Measurements from ENCODE around the gene ACER3.
A peak's percentile ranks its signal among the peaks of the same experiment; 100 is the strongest.
"Not testable (repeated sequence)": the region's sequence is repeated elsewhere in the genome, so short reads cannot be mapped to it uniquely, and the experiment has no call there.

ACER3 gene
- long read RNA-seq, full-length matches to known transcripts: 33 of 43 reads
- long read RNA-seq, partial matches to known transcripts: 3 of 43 reads
- long read RNA-seq, other reads (novel, unspliced or antisense): 7 of 43 reads

DNA sequence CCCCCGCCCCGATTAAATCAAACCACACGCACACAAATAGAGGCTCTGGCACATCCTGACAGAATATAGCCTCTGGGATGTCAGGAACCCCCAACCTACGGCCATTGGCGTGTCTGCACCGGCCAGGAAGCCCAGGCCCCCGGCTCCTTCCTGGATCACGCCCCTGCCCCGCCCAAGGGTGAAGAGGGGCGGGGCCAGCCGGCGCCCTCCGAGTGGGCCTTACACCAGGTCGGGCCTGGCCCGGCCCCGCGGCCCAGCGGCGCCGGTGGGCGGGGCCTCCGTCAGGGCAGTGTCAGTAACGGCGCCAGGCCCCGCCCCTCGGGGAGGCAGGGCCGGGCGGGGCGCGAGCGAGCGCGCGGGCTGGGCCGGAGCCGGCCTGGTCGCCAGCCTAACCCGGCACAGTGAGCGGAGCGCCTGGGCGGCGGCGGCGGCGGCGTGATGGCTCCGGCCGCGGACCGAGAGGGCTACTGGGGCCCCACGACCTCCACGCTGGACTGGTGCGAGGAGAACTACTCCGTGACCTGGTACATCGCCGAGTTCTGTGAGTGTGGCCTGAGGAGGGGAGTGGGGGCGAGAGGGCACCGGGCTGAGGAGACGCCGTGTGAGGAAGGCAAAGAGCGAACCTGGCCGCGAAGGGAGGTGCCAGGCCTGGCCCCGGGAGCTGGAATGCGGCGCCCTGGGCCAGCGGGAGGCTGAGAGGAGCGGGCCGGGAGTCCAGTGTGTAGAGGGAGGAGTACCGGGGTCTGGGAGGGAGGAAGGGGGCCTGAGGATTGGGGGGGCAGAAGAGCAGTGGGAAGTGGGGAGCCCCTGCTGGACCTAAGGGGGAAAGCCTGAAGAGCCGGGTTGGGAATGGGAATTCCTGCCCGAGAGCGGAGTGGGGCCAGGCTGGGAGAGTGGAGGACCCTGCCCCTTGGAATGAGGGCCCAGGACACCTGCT, at the start of gene ACER3:
Gene ACER3 (plus strand): TSS at position 380 of the 937 bp plus-strand sequence. CDS start 59 bp downstream, at position 439.
- peak; percentile 79 to 81 for DNase-seq (ENCODE audit: low read depth in 1 of 2, low spot score in 1 of 2)
- Histone ChIP-seq H3K4me3 (replicated peaks; ENCODE audit: insufficient read depth, low read length) (peak within 1 kb of the TSS; percentile 78), H3K27ac (replicated peaks) (peak within 1 kb of the TSS; percentile 80)

DNA sequence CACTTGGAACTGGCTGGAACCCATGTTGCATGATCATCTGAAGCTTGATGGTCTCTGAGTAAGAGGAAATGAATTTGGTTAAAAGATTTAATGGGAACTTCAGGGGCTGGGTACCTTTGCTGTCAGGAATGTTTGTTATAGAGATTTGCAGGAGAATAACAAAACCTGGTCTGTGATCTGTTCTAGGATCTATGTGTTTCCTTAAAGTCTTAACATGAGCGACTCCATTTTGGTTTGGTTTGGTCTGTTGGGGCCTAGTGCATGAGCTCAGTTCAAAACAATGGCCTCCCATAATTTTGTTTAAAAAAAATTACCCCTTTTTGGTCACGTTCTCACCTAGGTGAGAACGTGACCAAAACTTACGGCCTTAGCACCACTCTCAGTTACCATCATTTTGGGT, 49.5 kb upstream of the ACER3 start:
- no peak for DNase-seq (ENCODE audit: low read depth in 1 of 2, low spot score in 1 of 2)
- H3K27ac ChIP-seq (replicated peaks): no peak overlapping the region
- TF ChIP-seq SPI1 (IDR thresholded peaks at IDR 0.05; ENCODE audit: borderline replicate concordance, low read depth): no peak
- TF ChIP-seq GABPA (IDR thresholded peaks at IDR 0.05; ENCODE audit: low read depth): no peak
- TF ChIP-seq, protein P1, sequence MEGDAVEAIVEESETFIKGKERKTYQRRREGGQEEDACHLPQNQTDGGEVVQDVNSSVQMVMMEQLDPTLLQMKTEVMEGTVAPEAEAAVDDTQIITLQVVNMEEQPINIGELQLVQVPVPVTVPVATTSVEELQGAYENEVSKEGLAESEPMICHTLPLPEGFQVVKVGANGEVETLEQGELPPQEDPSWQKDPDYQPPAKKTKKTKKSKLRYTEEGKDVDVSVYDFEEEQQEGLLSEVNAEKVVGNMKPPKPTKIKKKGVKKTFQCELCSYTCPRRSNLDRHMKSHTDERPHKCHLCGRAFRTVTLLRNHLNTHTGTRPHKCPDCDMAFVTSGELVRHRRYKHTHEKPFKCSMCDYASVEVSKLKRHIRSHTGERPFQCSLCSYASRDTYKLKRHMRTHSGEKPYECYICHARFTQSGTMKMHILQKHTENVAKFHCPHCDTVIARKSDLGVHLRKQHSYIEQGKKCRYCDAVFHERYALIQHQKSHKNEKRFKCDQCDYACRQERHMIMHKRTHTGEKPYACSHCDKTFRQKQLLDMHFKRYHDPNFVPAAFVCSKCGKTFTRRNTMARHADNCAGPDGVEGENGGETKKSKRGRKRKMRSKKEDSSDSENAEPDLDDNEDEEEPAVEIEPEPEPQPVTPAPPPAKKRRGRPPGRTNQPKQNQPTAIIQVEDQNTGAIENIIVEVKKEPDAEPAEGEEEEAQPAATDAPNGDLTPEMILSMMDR (IDR thresholded peaks at IDR 0.05; ENCODE audit: insufficient read depth, low read length): no peak
- TF ChIP-seq, protein P2, sequence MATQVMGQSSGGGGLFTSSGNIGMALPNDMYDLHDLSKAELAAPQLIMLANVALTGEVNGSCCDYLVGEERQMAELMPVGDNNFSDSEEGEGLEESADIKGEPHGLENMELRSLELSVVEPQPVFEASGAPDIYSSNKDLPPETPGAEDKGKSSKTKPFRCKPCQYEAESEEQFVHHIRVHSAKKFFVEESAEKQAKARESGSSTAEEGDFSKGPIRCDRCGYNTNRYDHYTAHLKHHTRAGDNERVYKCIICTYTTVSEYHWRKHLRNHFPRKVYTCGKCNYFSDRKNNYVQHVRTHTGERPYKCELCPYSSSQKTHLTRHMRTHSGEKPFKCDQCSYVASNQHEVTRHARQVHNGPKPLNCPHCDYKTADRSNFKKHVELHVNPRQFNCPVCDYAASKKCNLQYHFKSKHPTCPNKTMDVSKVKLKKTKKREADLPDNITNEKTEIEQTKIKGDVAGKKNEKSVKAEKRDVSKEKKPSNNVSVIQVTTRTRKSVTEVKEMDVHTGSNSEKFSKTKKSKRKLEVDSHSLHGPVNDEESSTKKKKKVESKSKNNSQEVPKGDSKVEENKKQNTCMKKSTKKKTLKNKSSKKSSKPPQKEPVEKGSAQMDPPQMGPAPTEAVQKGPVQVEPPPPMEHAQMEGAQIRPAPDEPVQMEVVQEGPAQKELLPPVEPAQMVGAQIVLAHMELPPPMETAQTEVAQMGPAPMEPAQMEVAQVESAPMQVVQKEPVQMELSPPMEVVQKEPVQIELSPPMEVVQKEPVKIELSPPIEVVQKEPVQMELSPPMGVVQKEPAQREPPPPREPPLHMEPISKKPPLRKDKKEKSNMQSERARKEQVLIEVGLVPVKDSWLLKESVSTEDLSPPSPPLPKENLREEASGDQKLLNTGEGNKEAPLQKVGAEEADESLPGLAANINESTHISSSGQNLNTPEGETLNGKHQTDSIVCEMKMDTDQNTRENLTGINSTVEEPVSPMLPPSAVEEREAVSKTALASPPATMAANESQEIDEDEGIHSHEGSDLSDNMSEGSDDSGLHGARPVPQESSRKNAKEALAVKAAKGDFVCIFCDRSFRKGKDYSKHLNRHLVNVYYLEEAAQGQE (IDR thresholded peaks at IDR 0.05; ENCODE audit: insufficient replicate concordance, low read depth): no peak
- TF ChIP-seq POLR2AphosphoS5 (IDR thresholded peaks at IDR 0.05; ENCODE audit: low read depth): no peak

More for the DNA sequence above, at the start of gene ACER3:
- TF ChIP-seq SPI1 (IDR thresholded peaks at IDR 0.05; ENCODE audit: borderline replicate concordance, low read depth): no peak
- TF ChIP-seq POLR2AphosphoS5 (IDR thresholded peaks at IDR 0.05; ENCODE audit: low read depth): peak; percentile 52; the same call in 1 of the 2 replicates
- H3K27me3 ChIP-seq (ENCODE audit: insufficient read depth, poor library complexity, severe bottlenecking): no peaks in the 10 kb centered on the region

DNA sequence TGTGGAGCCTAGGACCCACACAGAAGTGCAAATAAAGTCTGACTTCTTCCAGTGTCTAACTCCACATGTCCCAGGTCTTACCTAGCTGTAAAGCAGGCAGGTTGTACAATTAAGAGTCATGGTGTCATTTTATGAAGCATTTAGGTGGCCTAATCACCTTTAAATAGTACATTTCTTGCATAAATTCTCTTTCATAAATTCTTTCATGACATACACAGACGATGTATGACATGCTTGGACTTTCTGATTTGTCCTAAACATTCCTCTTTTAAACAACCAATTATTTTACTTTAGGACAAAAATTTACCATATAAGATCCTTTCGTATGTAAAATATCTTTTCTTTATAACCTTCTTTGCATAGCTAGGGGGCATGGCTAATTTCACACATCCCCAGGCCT, 46.3 kb upstream of the ACER3 start:
- H3K4me3 ChIP-seq (replicated peaks; ENCODE audit: insufficient read depth, low read length): no peak overlapping the region
- TF ChIP-seq POLR2AphosphoS5 (IDR thresholded peaks at IDR 0.05; ENCODE audit: low read depth): no peak
- TF ChIP-seq, protein P2 (IDR thresholded peaks at IDR 0.05; ENCODE audit: insufficient replicate concordance, low read depth): no peak
- no peak for TF ChIP-seq GABPA (IDR thresholded peaks at IDR 0.05; ENCODE audit: low read depth)
- TF ChIP-seq SPI1 (IDR thresholded peaks at IDR 0.05; ENCODE audit: borderline replicate concordance, low read depth): no peak
- TF ChIP-seq, protein P1 (IDR thresholded peaks at IDR 0.05; ENCODE audit: insufficient read depth, low read length): no peak
- no peak overlapping the region for H3K27ac ChIP-seq (replicated peaks)
- H3K27me3 ChIP-seq (ENCODE audit: insufficient read depth, poor library complexity, severe bottlenecking): no peaks in the 10 kb centered on the region
- no peak for DNase-seq (ENCODE audit: low read depth in 1 of 2, low spot score in 1 of 2)

More for the DNA sequence above, 49.5 kb upstream of the ACER3 start:
- Histone ChIP-seq H3K27me3 (ENCODE audit: insufficient read depth, poor library complexity, severe bottlenecking) (no peaks in the 10 kb centered on the region), H3K4me3 (replicated peaks; ENCODE audit: insufficient read depth, low read length) (no peak overlapping the region)

DNA sequence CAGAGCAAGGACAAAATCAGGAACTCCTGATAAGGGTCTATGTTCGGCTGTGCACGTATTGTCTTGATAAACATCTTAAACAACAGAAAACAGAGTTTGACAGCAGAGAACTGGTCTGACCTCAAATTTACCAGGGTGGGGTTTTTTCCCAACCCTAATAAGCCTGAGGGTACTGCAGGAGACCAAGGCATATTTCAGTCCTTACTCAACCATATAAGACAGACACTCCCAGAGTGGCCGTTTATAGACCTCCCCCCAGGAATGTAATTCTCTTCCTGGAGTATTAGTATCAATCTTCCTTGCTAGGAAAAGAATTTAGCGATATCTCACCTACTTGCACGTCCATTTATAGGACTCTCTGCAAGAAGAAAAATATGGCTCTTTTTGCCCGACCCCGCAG, 45.0 kb upstream of the ACER3 start:
- not testable (repeated sequence) for H3K4me3 ChIP-seq (replicated peaks; ENCODE audit: insufficient read depth, low read length); H3K27ac ChIP-seq (replicated peaks); DNase-seq (ENCODE audit: low read depth in 1 of 2, low spot score in 1 of 2); H3K27me3 ChIP-seq (ENCODE audit: insufficient read depth, poor library complexity, severe bottlenecking)

Measured in HL-60 (cell line).